SK-N-SH (cell line): ENCODE data around the gene MTRF1.

Source experiments
- ELF1 ChIP-seq: IDR thresholded peaks from 2 replicates; pipeline ENCODE4 v1.4.0; 2012
- EZH2phosphoT487 ChIP-seq: fragments of 200-600 bp; sonication (generic); IDR thresholded peaks from 2 replicates; pipeline ENCODE4 v1.6.1; 2017; ENCODE audit warnings: low read depth, mixed run types, mild to moderate bottlenecking, antibody characterized with exemption, moderate library complexity, borderline replicate concordance
- MEF2A ChIP-seq: IDR thresholded peaks from 2 replicates; pipeline ENCODE4 v1.4.0; 2012; ENCODE audit warnings: low read depth, borderline replicate concordance
- POLR2AphosphoS5 ChIP-seq: IDR thresholded peaks from 2 replicates; pipeline ENCODE4 v1.6.1; 2012; ENCODE audit warnings: low read depth, low read length
- RCOR1 ChIP-seq: fragments of 150-350 bp; IDR thresholded peaks from 2 replicates; pipeline ENCODE4 v1.6.1; 2017; ENCODE audit warnings: antibody characterized with exemption, low read length
- RFX5 ChIP-seq: IDR thresholded peaks from 2 replicates; pipeline ENCODE4 v1.6.1; 2012; ENCODE audit warnings: mild to moderate bottlenecking, improper control_type of control experiment, low read length
- SMC3 ChIP-seq: IDR thresholded peaks from 2 replicates; pipeline ENCODE4 v1.6.1; 2012; ENCODE audit warnings: low read depth, low read length, improper control_type of control experiment
- YY1 ChIP-seq: IDR thresholded peaks from 2 replicates; pipeline ENCODE4 v1.4.0; 2012; ENCODE audit warnings: low read depth, mild to moderate bottlenecking
- TF ChIP-seq, protein P1 (sequence below): fragments of 200-600 bp; sonication (generic); IDR thresholded peaks from 2 replicates; pipeline ENCODE4 v1.6.1; 2017; ENCODE audit warnings: antibody characterized with exemption, mild to moderate bottlenecking, moderate library complexity
- TF ChIP-seq, protein P2 (sequence below): IDR thresholded peaks from 2 replicates; pipeline ENCODE4; 2012
- TF ChIP-seq, protein P3 (sequence below): fragments of 150-350 bp; IDR thresholded peaks from 2 replicates; pipeline ENCODE4 v1.6.1; 2017; ENCODE audit warnings: antibody characterized with exemption, low read length, low read depth, borderline replicate concordance

DNA sequence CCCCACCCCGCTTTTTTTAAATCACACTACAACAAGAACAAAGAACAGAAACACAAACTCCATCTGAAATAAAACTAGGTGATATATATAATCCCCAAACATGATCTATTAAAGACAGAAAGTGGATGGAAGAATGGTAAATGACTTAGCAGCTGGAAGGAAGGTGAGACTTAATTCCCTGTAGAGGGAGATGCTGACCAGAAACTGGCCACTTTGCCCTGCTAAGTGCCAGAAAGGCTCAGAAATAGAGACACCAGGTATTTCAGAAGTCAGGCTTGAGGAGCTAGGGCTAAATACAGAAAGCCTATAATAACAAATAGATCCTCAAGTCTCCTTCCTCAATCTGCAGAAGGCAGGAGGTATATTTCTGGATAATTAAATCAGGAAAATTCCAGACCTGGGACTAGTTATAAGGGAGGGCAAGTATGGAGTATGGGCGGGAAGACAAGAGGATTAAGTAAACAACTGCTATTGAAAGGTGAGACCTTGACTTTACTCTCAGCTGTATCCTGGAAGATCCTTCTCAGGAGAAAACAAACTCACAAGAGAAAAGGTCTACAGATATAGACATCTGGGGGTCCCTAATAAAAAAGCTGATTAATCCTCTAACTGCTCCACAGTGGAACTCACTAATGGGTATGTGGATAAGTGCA is 32.2 kb downstream of the MTRF1 start:
- TF ChIP-seq, protein P1, sequence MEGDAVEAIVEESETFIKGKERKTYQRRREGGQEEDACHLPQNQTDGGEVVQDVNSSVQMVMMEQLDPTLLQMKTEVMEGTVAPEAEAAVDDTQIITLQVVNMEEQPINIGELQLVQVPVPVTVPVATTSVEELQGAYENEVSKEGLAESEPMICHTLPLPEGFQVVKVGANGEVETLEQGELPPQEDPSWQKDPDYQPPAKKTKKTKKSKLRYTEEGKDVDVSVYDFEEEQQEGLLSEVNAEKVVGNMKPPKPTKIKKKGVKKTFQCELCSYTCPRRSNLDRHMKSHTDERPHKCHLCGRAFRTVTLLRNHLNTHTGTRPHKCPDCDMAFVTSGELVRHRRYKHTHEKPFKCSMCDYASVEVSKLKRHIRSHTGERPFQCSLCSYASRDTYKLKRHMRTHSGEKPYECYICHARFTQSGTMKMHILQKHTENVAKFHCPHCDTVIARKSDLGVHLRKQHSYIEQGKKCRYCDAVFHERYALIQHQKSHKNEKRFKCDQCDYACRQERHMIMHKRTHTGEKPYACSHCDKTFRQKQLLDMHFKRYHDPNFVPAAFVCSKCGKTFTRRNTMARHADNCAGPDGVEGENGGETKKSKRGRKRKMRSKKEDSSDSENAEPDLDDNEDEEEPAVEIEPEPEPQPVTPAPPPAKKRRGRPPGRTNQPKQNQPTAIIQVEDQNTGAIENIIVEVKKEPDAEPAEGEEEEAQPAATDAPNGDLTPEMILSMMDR, result no peak
- TF ChIP-seq, protein P2, sequence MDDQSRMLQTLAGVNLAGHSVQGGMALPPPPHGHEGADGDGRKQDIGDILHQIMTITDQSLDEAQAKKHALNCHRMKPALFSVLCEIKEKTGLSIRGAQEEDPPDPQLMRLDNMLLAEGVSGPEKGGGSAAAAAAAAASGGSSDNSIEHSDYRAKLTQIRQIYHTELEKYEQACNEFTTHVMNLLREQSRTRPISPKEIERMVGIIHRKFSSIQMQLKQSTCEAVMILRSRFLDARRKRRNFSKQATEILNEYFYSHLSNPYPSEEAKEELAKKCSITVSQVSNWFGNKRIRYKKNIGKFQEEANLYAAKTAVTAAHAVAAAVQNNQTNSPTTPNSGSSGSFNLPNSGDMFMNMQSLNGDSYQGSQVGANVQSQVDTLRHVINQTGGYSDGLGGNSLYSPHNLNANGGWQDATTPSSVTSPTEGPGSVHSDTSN, result no peak
- no peak for TF ChIP-seq POLR2AphosphoS5
- TF ChIP-seq, protein P3, sequence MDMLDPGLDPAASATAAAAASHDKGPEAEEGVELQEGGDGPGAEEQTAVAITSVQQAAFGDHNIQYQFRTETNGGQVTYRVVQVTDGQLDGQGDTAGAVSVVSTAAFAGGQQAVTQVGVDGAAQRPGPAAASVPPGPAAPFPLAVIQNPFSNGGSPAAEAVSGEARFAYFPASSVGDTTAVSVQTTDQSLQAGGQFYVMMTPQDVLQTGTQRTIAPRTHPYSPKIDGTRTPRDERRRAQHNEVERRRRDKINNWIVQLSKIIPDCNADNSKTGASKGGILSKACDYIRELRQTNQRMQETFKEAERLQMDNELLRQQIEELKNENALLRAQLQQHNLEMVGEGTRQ, result no peak
- no peak for TF ChIP-seq SMC3
- no peak for TF ChIP-seq YY1
- no peak for TF ChIP-seq RCOR1
- TF ChIP-seq ELF1, result no peak
- no peak for TF ChIP-seq RFX5
- TF ChIP-seq EZH2phosphoT487, result no peak
- no peak for TF ChIP-seq MEF2A
